ENCODE data around the gene PPP1R16B.

PPP1R16B gene

GRCh38 chr20:38900606-38901005 is 95.1 kb downstream of the PPP1R16B start:
- DNase-seq: no peak

GRCh38 chr20:38902601-38903000 is 97.1 kb downstream of the PPP1R16B start:
- no peak for DNase-seq

DNA sequence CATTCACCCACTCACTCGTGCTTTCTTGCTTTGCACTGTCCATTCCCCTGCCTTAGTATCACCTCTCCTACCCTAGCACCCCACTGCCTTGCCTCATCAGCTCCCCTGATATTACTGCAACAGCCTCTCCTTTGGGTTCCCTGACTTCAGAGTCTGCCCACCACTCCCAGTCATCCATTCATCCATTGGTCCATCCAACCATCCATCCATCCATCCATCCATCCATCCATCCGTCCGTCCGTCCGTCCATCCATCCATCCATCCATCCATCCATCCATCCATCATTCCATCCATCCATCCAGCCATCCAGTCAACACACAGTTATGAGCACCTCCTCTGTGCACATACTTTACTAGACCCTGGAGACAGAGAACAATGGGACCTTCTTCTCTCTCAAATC is 97.8 kb downstream of the PPP1R16B start:
- no peak for DNase-seq

- DNase-seq: no peak
These were observed 99.9 kb downstream of the PPP1R16B start for GRCh38 chr20:38905375-38905774.

DNA sequence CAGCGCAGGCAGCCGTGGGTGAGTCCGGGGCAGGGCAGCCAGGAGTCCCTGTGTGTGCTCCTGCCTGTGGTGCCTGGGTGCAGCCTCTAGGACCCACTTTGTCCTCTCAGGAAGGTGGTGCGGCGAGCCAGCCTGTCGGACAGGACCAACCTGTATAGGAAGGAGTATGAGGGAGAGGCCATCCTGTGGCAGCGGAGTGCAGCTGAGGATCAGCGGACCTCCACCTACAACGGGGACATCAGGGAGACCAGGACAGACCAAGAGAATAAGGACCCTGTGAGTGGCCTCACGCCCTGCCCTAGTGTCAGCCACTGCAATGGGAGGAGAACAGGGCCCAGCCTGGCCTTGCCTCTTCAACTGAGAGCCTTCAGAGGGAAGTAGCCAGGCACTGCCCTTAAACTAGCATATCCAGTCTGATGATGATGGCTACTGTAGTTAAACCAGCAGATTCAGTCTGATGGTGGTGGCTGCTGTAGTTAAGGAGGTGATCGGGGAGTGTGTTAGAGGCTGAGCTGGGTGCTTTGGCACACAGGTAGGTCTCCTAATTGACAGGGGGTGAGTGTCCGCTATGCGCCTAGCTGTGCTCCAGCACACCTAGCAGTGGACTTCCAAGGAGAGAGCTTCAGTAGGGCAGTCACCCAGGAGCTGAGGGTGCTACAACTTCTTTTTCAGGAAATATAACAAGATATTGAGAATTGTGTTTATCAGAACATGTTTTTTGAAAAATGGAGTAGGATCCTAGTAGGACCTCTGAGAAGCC is 102.6 kb downstream of the PPP1R16B start:
- no peak for DNase-seq

GRCh38 chr20:38915355-38915754 is 109.9 kb downstream of the PPP1R16B start:
- DNase-seq: no peak

DNA sequence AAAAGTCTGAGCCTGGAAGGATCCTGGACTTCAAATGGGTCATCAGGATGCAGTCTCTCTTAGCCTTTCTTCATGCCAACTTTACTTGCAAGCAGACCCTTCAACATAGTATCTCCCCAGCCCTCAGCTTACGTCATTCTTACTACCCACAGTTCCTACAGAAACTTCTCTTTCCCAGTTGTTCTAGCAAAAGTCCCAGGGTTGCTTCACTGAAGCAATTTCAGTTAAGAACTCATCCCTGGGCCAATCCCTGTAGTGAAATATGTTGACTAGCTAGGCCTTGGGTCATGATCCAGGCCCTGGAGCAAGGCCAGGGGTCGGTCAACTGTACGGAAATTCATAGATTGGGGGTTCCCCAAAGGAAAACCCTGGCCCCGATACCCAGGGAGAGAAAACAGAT is 112.2 kb downstream of the PPP1R16B start:
- DNase-seq: no peak

DNA sequence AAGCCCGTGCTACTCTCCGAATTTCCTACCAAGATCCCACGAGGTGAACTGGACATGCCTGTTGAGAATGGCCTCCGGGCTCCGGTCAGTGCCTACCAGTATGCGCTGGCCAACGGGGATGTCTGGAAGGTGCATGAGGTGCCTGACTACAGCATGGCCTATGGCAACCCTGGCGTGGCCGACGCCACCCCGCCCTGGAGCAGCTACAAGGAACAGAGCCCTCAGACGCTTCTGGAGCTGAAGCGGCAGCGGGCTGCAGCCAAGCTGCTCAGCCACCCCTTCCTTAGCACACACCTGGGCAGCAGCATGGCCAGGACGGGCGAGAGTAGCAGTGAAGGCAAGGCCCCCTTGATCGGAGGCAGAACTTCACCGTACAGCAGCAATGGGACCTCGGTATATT is 112.7 kb downstream of the PPP1R16B start:
- no peak for DNase-seq

DNA sequence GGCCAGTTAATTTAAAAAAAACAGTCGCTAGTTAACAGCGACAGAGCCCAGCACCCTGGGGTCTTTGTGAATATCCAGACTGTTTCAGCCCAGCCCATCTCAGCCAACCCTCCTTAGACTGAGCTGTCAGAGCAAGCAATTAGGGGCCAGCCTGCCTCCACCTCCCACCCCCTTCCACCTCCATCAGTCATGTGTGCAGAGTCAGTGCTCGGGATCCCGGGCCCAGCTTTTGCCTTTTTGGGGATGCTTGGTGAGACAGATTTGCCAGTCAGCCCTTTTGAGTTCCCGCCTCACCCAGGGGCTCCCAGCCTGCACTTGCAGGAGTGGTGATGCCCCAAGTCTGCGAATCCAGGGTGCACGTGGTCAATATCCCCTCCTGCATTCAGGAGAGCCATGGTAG is 114.2 kb downstream of the PPP1R16B start:
- no peak for DNase-seq

GRCh38 chr20:38920411-38920810 is 114.9 kb downstream of the PPP1R16B start:
- no peak for DNase-seq

GRCh38 chr20:38920851-38921250 is 115.4 kb downstream of the PPP1R16B start:
- no peak for DNase-seq

DNA sequence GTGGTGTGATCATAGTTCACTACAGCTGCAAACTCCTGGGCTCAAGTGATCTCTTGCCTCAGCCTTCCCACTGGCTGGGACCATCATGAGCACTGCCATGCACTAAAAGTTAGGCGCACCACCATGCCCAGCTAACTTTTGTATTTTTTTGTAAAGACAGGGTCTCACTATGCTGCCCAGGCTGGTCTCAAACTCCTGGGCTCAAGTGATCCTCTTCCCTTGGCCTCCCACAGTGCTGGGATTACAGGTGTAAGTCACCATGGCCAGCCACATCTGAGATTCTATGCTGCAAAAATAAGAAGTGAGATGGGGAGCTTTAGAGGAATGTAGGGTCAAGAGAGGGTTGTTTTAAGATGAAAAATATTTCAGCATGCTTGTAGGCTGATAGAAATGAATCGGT is 119.2 kb downstream of the PPP1R16B start:
- no peak for DNase-seq

GRCh38 chr20:38926142-38926933 is 120.8 kb downstream of the PPP1R16B start, which contains the start of gene FAM83D:
Gene FAM83D, plus strand, starts transcription at chr20:38926417. Its CDS starts 26 bp downstream, at chr20:38926443.
- DNase-seq: peak; percentile 96 to 98

GRCh38 chr20:38926934-38927616 is 121.6 kb downstream of the PPP1R16B start:
- peak in 1 of 2 experiments; percentile 17 for DNase-seq

- peak in 1 of 2 experiments; percentile 31 for DNase-seq
These were observed 122.5 kb downstream of the PPP1R16B start for GRCh38 chr20:38927902-38928578.

- no peak for DNase-seq
These were observed 124.7 kb downstream of the PPP1R16B start for GRCh38 chr20:38930242-38930569.

- no peak for DNase-seq
These were observed 126.5 kb downstream of the PPP1R16B start for GRCh38 chr20:38931984-38932383.

GRCh38 chr20:38932457-38933120 is 127.1 kb downstream of the PPP1R16B start:
- peak in 1 of 2 experiments; percentile 23 for DNase-seq

DNA sequence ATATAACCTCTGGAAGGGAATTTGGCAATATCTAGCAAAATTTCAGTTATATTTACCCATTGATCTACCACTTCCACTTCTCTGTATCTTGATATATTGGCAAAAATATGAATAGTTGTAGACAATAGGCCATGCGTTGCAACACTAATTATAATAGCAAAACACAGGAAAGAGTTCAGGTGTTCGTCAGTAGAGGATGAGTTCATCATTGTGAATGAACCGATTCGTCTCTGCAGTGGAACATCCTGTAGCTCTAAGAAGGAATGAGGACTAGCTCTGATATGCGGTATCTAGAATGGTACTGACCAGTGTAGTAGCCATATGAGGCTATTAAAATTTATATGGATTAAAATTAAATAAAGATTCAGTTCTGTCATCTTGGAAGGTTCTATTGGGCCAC is 129.0 kb downstream of the PPP1R16B start:
- DNase-seq: no peak

- no peak for DNase-seq
These were observed 129.8 kb downstream of the PPP1R16B start for GRCh38 chr20:38935285-38935684.

GRCh38 chr20:38935967-38936407 is 130.5 kb downstream of the PPP1R16B start:
- DNase-seq: no peak

DNA sequence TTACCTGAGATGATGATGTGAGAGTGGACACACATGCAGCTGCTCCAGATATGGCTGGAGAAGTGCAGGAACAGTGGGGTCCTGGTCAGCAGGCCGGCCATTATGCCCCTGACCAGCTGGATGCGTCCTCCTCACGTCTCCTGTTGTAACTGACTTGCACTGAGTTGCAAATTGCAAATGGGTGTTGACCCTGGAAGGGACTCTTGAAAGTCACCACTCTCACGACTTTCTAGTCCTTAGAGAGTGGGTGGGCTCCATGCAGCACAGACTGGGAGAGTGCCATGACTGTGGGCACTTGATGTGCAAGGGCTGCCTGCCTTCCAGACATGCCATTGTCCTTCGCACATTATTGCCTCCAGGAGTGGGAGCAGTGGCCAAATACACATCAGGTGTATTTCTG is 131.5 kb downstream of the PPP1R16B start:
- no peak for DNase-seq

All from NCI-H446 (cell line).